AG04450 (cell line): ENCODE results near the gene KRTAP2-3. TPM values are rescaled to one million over a fixed set of nuclear protein-coding genes. Genes with fewer than 3 reads are reported as not detected.
"Not testable (repeated sequence)": the region's sequence is repeated elsewhere in the genome, so short reads cannot be mapped to it uniquely, and the experiment has no call there.

Experiments
- CTCF ChIA-PET: fragments of 300-600, 350-600 bp; formaldehyde crosslinking; extraction: SDS; loops from one replicate; lab custom pipeline; 2022; ENCODE audit warnings: antibody characterized with exemption, inconsistent platforms; lab: Charles Lee
- POLR2A ChIA-PET: fragments of 350-600 bp; formaldehyde crosslinking; extraction: SDS; loops from one replicate; lab custom pipeline; 2021; ENCODE audit warnings: antibody characterized with exemption, inconsistent platforms; lab: Yijun Ruan, JAX
- DNase-seq: peaks from one replicate; pipeline ENCODE4 v3.0.0-alpha.2; 2011; ENCODE audit warnings: low read depth, low spot score
- H3K27ac ChIP-seq: one replicate; pipeline ENCODE4 v1.5.1; 2012; ENCODE audit warnings: low read depth, low read length, control low read depth
- H3K27me3 ChIP-seq: one replicate; pipeline ENCODE4 v1.6.0; 2012; ENCODE audit warnings: low read length; ENCODE audit not compliant: control insufficient read depth, insufficient read depth
- H3K4me3 ChIP-seq: 2 replicates; pipeline ENCODE4 v1.5.1; 2011; ENCODE audit warnings: mild to moderate bottlenecking, low read depth, low read length, control low read depth
- H3K9me3 ChIP-seq: 2 replicates; pipeline ENCODE4 v1.5.1; 2012; ENCODE audit warnings: low read length; ENCODE audit not compliant: control insufficient read depth, insufficient read depth
- polyA plus RNA-seq: library from polyadenylated mRNA; depleted of rRNA; stranded (reverse); fragments of >200 nt; gene quantifications from 2 replicates; pipeline ENCODE4 v1.2.3, GENCODE V29; 2011
- TF ChIP-seq, protein P1 (sequence below): IDR thresholded peaks from 2 replicates; pipeline ENCODE4 v1.5.1; 2011; ENCODE audit warnings: low read depth, low read length, control low read depth, inconsistent platforms

KRTAP2-3 gene
- polyA plus RNA-seq, 1 experiment: 1.3 TPM

DNA sequence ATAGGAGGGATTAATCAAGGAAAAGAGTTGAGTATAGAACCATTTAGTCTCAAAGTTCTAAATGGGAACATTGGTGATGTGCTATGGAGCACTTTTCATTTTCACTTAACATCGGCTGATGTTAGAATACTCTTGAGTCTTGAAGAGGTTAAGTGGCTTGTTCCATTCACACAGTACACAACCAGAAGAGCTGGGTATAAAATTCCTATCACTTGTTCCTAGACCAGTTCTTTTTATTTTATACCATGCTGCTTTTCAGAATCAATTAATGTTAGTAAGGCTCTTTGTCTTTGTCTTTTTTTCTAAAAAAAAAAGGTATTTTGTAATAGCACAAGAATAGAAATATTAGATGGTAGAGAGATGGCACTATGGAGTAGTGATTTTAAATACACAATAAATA is 17.0 kb downstream of the KRTAP2-3 start:
- TF ChIP-seq, protein P1, sequence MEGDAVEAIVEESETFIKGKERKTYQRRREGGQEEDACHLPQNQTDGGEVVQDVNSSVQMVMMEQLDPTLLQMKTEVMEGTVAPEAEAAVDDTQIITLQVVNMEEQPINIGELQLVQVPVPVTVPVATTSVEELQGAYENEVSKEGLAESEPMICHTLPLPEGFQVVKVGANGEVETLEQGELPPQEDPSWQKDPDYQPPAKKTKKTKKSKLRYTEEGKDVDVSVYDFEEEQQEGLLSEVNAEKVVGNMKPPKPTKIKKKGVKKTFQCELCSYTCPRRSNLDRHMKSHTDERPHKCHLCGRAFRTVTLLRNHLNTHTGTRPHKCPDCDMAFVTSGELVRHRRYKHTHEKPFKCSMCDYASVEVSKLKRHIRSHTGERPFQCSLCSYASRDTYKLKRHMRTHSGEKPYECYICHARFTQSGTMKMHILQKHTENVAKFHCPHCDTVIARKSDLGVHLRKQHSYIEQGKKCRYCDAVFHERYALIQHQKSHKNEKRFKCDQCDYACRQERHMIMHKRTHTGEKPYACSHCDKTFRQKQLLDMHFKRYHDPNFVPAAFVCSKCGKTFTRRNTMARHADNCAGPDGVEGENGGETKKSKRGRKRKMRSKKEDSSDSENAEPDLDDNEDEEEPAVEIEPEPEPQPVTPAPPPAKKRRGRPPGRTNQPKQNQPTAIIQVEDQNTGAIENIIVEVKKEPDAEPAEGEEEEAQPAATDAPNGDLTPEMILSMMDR: no peak
- Histone ChIP-seq H3K27ac (no peak overlapping the region), H3K27me3 (no peaks in the 10 kb centered on the region), H3K4me3 (no peak overlapping the region), H3K9me3 (no peaks in the 10 kb centered on the region)
- POLR2A ChIA-PET: no interaction called here
- CTCF ChIA-PET: no interaction called here
- no peak for DNase-seq

DNA sequence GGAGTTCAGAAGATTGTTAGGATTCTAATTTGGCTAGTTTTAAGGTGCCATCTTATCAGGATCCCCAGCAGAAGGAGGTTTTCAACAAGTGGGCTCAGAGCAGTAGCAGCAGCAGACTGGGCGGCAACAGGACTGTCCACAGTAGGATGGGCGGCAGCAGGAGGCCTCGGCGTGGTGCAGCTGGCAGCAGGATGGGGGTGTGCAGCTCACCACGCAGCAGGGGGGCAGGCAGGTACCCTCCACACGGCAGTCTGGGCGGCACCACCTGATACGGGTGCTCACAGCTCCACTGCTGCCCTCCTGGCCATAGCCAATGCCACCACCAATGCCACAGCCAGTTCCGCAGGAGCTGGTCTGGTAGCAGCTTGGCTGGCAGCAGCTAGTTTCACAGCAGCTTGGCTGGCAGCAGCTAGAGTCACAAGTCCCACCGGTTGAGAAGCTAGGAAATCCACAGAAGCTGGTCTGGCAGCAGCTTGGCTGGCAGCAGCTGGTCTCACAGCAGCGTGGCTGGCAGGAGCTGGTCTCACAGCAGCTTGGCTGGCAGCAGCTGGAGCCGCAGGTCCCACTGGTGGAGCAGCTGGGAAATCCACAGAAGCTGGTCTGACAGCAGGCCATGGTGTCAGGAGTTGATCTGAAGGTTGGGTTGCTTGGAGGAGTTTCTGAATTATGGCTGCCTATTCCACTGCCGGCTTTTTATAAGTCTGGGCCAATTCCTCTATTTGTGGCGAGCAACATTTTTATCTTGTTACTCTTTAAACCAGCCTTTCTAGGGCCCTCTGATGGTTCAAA is 18.9 kb downstream of the KRTAP2-3 start, which contains the start of gene KRTAP1-1:
KRTAP1-1 (minus strand) TSS at position 668 of the 789 bp plus-strand sequence; CDS start at position 615, 53 bp downstream.
- DNase-seq, H3K4me3 ChIP-seq, H3K27ac ChIP-seq, H3K9me3 ChIP-seq, H3K27me3 ChIP-seq, CTCF ChIA-PET: not testable (repeated sequence)
- POLR2A ChIA-PET: interaction anchor here (0.6 kb wide), 1 partner anchor 84 kb away, joined by 4 read pairs; no protein-coding TSS in a partner anchor

DNA sequence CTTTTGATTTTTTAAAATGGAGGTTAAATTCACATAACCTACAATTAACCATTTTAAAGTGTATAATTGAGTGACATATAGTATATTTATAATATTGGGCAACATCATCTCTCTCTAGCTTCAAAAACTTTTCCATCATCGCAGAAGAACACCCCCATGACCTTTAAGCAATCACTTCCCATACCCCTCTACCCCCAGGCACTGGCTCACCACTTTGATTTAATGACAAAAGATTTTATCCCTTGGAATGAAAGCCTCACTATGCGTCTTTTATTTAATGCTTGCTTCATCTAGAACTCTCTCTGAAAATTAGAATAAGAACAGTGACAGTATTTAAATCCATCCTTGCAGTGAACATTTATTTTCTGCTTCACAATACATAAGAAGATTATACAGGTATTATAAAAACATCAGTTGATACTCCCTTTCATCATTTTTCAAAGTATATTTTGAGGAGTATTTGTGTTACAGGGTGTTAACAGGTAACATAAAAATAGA is 22.0 kb downstream of the KRTAP2-3 start:
- POLR2A ChIA-PET: no interaction called here
- CTCF ChIA-PET: no interaction called here
- TF ChIP-seq, protein P1: no peak
- no peak overlapping the region for H3K27ac ChIP-seq
- H3K27me3 ChIP-seq: no peaks in the 10 kb centered on the region
- H3K9me3 ChIP-seq: no peaks in the 10 kb centered on the region
- DNase-seq: no peak
- H3K4me3 ChIP-seq: no peak overlapping the region

DNA sequence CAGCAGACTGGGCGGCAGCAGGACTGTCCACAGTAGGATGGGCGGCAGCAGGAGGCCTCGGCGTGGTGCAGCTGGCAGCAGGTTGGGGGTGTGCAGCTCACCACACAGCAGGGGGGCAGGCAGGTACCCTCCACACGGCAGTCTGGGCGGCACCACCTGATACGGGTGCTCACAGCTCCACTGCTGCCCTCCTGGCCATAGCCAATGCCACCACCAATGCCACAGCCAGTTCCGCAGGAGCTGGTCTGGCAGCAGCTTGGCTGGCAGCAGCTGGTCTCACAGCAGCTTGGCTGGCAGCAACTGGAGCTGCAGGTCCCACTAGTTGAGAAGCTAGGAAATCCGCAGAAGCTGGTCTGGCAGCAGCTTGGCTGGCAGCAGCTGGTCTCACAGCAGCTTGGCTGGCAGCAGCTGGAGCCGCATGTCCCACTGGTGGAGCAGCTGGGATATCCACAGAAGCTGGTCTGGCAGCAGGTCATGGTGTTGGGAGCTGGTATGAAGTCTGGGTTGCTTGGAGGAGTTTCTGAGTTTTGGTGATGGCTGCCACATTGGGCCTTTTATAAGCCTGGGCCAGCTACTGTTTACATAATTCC is 25.5 kb downstream of the KRTAP2-3 start, which contains the start of gene KRTAP1-3:
KRTAP1-3 (minus strand) TSS at position 529 of the 590 bp plus-strand sequence; CDS start at position 476, 53 bp downstream.
- H3K4me3 ChIP-seq, CTCF ChIA-PET, DNase-seq, H3K27me3 ChIP-seq, H3K27ac ChIP-seq, H3K9me3 ChIP-seq, POLR2A ChIA-PET: not testable (repeated sequence)

DNA sequence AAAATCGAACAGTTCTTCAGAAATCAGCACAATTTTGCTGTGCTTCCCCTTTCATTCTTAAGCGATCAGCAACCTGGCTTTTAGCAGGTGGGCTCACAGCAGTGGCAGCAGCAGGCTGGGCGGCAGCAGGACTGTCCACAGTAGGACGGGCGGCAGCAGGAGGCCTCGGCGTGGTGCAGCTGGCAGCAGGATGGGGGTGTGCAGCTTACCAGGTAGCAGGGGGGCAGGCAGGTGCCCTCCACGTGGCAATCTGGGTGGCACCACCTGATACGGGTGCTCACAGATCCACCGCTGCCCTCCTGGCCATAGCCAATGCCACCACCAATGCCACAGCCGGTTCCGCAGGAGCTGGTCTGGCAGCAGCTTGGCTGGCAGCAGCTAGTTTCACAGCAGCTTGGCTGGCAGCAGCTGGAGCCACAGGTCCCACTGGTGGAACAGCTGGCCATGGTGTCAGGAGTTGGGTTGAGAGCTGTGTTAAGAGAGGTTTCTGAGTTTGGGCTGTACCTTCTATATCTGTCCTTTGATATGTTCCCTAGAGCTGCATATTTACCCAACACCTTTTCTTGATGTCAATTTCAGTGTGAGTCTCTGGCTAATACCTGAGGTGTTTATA is 30.2 kb downstream of the KRTAP2-3 start, which contains the start of gene KRTAP1-4:
KRTAP1-4 (minus strand) TSS at position 563 of the 613 bp plus-strand sequence; CDS start at position 446, 117 bp downstream.
- H3K4me3 ChIP-seq: no peak within 1 kb of the TSS
- TF ChIP-seq, protein P1: no peak
- DNase-seq: no peak
- ChIA-PET POLR2A (no interaction called here), CTCF (interaction anchor here (1.5 kb wide), 1 partner anchor 293 kb away, joined by 6 read pairs; no protein-coding TSS in a partner anchor)
- H3K27ac ChIP-seq: no peak within 1 kb of the TSS
- H3K9me3 ChIP-seq: no peaks in the 10 kb centered on the region; the same call in 1 of the 2 replicates
- no peaks in the 10 kb centered on the region for H3K27me3 ChIP-seq
